Activated gamma-delta T cell (primary cell): Measurements from ENCODE around the gene AIFM3.
A peak's percentile ranks its signal among the peaks of the same experiment; 100 is the strongest.

Experiments
- DNase-seq: peaks from one replicate; lab custom pipeline; 2025; lab: John Stamatoyannopoulos, UW

The AIFM3 gene

DNA sequence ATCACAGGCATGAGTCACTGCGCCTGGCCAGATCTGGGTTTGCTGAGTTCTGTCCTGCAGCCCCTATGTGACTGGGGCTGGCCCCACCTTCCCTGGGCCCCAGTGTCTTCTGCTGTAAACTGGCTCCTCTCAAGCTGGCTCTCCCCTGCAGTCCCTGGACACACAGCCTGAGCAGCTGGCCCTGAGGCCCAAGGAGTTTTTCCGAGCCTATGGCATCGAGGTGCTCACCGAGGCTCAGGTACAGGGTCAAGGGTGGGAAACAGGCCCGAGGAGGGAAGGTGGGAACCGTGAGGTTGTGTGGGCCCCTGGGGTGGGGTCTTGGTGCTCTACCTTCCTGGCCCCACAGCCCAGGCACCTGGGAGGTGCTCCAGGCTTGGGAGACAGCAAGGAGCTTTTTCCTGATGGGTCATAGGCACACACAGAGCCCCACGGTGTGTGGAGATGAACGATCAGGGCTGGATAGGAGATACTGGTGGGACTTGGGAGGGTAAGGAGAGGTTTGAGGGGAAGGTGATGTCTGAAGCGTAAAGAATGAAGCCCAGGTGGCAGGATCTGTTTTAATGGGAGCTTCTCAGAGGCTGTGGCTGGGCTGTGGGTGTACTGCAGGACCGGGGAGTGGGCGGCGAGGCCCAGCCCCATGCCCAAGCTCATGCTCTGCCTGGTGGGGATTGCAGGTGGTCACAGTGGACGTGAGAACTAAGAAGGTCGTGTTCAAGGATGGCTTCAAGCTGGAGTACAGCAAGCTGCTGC is 8.7 kb downstream of the AIFM3 start:
- DNase-seq, result no peak

DNA sequence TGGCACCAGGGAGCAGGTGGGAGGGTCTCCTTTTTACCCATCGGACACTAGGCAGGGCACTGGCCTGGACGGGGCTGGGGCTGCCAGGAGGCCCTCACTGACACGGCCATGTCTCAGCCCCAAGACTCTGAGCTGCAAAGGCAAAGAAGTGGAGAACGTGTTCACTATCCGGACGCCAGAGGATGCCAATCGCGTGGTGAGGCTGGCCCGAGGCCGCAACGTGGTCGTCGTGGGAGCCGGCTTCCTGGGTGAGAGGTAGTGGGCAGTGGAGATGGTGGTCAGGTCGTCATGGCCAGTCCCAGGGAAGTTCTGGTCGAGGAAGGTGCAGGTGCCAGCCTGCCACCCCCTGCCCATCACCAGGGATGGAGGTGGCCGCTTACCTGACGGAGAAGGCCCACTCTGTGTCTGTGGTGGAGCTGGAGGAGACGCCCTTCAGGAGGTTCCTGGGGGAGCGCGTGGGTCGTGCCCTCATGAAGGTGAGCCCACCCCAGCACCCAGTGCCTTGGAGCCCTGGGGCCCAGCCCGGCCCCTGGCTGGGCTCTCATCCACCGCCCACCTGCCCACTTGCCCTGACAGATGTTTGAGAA is 9.3 kb downstream of the AIFM3 start:
- no peak for DNase-seq

- DNase-seq, result no peak
These were observed 10.0 kb downstream of the AIFM3 start for GRCh38 chr22:20977019-20977418.

DNA sequence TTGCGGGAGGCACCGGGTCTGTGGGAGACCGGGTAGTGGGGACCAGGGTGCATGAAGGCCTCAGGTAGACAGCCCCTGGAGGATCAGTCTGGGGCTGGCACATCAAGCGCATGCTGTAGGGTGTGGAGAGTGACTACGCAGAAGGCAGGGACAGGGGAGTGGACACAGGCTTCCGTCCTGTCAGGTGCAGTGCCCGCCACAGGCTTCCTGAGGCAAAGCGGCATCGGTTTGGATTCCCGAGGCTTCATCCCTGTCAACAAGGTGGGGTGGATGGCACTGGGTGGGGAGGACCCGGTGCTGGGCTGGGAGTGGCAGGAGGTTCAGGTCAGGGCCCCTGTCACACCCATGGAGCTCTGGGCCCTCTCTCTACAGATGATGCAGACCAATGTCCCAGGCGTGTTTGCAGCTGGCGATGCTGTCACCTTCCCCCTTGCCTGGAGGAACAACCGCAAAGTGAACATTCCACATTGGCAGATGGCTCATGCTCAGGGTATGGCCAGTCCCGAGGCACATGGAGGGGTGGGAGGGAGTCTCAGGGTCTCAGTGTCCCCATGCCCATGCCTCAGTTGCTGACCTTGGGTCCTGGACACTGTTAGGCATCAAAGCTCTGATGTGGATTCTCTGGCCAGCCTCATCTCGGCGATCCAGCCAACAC is 10.6 kb downstream of the AIFM3 start:
- no peak for DNase-seq

GRCh38 chr22:20978419-20978818 is 11.4 kb downstream of the AIFM3 start:
- DNase-seq, result no peak

DNA sequence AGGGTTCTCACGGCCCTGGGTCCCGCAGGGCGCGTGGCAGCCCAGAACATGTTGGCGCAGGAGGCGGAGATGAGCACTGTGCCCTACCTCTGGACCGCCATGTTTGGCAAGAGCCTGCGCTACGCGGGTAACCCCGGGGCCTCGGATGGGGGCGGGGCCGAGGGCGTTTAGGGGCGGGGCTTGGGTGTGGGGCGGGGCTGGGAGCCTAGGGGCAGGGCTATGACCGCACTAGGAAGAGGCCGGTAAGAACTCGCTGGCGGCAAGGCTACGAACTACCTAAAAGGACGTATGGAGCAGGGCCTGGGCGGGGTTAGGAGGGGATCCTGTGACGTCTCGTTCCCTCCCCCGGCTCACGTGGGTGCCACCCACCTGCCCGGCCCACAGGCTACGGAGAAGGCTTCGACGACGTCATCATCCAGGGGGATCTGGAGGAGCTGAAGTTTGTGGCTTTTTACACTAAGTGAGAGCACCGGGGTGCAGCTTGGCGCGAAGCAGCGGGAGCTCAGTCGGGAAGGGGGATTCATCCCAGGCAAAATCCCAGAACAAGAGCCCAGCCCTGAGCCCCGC is 12.3 kb downstream of the AIFM3 start:
- no peak for DNase-seq

- DNase-seq, result no peak
These were observed 12.9 kb downstream of the AIFM3 start for GRCh38 chr22:20979940-20980453.

DNA sequence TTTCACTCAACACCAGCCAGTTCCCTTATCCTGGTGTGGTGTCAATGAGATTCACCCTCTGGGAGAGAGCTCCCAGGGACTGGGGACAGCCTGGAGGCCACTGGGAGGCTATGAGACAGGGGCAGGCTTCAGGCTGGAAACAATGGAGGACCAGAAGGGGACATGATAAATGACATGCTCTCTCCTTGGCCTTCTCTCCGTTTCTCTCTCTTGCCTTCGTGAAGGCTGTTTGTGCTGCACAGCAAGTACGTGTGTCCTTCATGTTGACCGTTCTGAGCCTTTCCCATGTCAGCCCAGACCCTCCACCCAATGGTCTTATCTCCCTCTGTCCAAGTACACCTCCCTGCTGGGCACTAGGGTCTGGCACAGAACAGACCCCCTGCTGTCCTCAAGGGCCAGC is 13.5 kb downstream of the AIFM3 start:
- DNase-seq, result no peak

GRCh38 chr22:20980938-20981722 is 14.1 kb downstream of the AIFM3 start:
- no peak for DNase-seq

- peak; percentile 67 for DNase-seq
These were observed 14.9 kb downstream of the AIFM3 start, which contains the start of gene LZTR1 for GRCh38 chr22:20981787-20982562. LZTR1 (plus strand) TSS chr22:20982297; CDS start chr22:20982372, 75 bp downstream.

GRCh38 chr22:20982563-20982882 is 15.5 kb downstream of the AIFM3 start:
- no peak for DNase-seq

DNA sequence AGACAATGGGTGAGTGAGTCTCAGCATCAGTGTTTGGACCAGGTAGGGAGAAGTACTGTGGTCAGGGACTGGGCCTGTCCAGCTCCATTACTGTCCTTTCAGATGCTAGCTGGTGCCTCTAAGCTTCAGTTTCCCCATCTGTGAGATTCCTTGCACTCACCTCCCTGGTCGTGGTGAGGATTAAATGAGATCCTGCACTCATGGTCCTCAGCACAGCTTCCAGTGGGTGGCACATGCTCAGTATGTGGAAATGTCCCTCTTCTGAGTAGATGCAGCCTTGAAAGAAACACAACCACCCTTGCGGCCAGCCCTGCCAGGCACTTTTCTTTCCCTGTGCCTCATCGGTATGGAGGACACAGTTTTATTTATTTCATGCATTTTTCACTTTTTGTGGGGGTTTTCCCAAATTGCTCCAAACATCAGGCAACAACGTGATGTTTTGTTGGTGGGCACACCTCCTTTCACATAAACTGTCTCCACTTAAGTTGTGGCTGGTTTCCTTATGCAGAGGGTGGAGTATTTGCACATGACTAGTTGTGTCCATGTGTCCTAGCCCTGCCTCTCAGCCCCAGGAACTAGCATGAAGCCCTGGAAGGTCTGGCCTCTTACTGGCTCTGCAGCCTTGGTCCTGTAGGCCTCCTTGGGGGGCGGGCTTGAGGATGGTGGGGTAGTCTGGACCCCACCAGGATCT is 16.2 kb downstream of the AIFM3 start:
- DNase-seq, result no peak

DNA sequence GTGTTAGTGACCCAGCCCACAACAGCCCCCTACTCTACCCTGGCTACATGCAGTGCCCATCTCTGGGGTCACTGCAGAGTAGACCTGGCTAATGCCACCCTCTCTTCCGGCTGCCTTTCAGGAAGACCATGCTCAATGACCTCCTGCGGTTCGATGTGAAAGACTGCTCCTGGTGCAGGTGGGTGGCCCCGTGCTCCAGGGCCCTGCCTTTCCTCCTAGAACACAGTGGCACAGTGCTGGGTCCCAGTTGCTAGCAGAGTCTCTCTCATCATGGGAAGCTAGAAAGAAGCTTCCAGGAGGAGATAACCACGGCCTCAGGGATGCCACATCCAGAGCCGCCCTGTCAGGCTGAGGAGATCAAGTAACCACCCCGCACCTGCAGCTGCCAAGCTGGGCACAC is 18.7 kb downstream of the AIFM3 start:
- DNase-seq, result no peak

DNA sequence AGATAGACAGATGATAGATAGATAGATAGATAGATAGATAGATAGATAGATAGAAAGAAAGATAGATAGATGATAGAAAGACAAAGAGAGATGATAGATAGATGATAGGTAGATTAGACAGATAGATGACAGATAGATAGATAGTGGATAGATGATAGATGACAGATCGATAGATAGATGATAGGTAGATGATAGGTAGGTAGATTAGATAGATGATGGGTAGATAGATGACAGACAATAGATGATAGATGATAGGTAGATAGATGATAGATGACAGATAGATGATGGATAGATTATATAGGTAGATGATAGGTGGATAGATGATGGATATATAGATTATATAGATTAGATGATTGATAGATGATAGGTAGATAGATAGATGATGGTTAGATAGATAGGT is 19.3 kb downstream of the AIFM3 start:
- no peak for DNase-seq

GRCh38 chr22:20987375-20987774 is 20.3 kb downstream of the AIFM3 start:
- no peak for DNase-seq

DNA sequence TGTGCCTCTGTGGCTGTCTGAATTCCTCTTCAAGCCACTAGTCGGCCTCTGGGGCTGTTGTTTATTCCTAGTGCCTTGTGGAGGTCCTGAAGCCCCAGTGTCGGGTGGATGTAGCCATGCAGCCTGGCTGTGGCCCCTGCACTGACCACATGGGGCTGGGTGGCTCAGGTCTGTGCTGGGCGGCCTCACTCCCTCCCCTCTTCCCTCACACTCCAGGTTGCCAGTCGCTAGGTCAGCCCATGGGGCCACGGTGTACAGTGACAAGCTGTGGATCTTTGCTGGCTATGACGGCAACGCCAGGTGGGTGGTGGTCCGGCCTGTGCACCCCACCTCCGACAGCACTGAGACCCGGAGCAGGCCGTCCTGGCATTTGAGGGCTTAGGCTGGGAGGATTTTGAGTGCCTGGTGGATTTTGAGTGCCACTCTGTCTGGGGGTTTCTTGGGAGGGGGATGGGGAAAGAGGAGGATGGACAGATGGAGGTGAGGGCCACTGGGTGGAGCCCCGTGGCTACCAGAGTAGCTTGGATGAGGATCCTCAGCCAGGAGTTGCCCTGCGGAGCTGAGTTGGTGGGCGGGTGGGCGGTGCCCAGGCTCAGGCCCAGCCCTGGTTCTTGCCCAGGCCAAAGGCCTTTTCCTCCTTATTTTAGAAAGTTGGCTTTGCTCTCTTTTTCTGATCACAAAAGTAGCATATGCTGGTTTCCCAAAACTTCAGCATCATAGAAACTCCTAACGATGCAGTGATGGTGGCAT is 21.7 kb downstream of the AIFM3 start:
- DNase-seq, result no peak

DNA sequence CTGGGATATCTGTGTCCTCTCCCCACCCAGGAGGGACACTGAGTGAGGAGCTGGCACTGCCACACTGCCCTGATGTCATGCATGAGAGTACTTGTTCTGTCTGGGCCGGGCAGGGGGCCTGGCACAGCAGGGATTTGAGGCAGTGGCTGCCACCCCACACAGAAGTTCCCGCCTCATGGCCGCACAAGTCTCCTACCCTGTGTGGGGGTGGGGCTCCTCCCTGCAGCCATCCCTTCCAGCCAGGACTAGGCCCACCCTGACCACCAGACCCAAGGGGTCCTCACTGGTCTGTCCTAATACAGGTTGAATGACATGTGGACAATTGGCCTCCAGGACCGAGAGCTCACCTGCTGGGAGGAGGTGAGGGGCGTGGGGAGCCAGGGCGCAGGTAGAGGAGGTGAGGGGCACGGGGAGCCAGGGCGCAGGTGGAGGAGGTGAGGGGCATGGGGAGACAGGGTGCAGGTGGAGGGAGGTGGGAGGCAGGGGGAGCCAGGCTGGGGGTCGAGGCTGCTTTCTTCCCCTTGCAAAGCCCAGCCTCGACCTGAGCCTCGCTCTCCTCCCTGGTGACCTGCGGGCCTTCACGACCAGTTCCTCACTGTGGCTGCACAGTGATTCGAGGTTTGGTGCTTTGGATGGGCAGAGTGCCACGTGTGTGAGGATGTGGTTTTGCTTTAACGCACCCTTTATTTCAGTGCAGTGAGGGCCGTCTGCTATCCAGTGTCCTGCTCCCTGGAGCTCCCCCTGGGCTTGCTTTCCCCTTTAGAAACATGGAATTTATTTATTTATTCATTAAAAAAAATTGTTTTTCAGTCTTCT is 22.5 kb downstream of the AIFM3 start:
- no peak for DNase-seq

DNA sequence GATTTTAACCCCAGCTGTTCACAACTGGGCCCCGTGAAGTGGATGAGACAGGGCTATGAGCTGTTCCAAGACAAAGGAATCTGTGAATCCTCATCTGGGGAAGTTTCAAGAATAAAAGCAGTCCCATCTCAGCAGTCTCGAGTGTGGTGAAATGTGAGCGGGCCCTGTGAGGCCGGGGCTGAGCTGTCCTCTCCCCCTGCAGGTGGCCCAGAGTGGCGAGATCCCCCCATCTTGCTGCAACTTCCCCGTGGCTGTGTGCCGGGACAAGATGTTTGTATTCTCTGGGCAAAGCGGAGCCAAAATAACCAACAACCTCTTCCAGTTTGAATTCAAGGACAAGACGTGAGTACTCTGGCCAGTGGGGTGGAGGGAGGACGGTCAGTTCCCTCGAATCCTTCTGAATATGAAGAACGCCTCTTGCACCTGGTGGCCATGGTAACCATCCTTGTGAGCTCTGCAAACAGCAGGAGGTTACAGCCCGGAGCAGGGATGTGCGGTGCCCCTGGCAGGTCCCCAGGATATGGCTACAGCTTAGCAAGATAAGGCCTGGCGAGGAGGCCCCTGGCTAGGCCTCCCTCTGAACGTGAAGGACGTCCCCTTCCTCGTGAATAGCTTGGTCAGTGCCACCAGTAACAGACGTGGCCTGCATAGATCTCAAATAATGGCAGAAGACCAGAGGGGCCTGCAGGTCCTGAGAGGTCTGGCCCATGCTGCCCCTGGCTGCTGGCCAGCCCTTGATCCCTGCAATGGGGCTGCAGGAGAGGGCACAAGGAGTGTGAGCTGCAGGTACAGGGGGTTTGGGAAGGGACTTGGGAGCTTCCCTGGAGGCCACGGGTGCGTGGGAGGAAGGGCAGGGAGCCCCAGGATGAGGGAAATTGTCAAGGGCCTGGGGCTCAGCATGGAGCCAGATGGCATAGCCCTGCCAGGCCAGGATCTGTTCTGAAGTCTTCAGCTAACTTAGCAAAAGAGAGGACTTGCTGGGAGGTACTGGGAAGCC is 23.4 kb downstream of the AIFM3 start:
- no peak for DNase-seq
